Measurements from ENCODE around the gene TOR2A.

The TOR2A gene

GRCh38 chr9:127689329-127690000, 45.6 kb downstream of the TOR2A start:
- H3K36me3 ChIP-seq (ENCODE audit: insufficient read depth, low read depth, low read length) = peaks cover 39% of the 10 kb centered on the region
- H3K4me1 ChIP-seq (ENCODE audit: insufficient read depth, low read length) = no peaks in the 10 kb centered on the region
- H3K9me3 ChIP-seq (ENCODE audit: insufficient read depth, low read depth, low read length) = no peaks in the 10 kb centered on the region
- no peak overlapping the region for H3K27ac ChIP-seq (ENCODE audit: low read length)
- H3K9ac ChIP-seq (ENCODE audit: low read depth, low read length) = no peak overlapping the region
- H3K27me3 ChIP-seq (ENCODE audit: insufficient read depth, low read length) = no peaks in the 10 kb centered on the region
- no peak overlapping the region for H3K4me3 ChIP-seq (ENCODE audit: low read length)

DNA sequence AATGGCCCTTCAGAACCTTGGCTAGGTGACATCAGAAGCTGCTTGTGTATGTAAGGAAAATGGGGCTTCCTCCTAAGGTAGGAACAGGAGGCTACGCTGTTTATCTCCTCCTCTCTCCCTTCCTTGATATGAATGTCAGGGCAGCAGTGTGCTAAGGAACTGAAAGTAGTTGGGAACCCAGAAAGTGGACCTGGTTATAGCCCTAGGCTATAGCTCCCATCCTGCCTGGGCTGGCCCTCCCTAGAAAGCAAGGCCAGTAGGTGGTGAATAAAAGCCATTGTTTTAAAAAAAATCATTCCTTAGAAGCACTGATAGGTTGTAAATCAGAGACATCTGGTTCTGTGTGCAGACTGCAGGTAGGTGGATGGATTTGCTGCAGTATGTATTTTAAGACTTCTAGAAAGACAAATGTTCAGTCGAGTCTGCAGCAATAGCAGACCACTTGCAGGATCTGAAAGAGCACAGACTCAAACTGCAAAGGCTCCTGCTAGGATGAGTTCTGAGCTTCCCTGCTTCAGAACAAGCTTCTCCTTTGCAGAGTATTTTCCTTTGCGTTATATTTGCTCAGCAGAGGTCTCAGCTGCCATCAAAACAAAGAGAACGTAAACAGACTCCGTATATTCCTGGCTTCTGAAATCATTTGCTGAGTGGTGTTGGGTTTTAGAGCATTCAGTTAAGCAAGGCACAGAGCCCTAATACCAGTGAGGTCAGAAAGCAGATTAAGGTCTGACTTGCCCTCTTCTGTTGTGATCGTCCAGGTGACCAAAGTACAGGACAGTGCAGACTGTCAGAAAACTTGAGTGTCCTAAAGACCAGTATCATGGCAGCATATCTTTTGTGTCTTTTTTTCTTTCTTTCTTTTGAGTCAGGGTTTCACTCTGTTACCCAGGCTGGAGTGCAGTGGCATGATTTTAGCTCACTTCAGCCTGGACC, 48.4 kb downstream of the TOR2A start:
- Histone ChIP-seq H3K36me3 (ENCODE audit: insufficient read depth, low read depth, low read length) (peaks cover 65% of the 10 kb centered on the region), H3K27ac (ENCODE audit: low read length) (no peak overlapping the region), H3K4me3 (ENCODE audit: low read length) (no peak overlapping the region), H3K27me3 (ENCODE audit: insufficient read depth, low read length) (no peaks in the 10 kb centered on the region), H3K9ac (ENCODE audit: low read depth, low read length) (no peak overlapping the region), H3K4me1 (ENCODE audit: insufficient read depth, low read length) (no peaks in the 10 kb centered on the region), H3K9me3 (ENCODE audit: insufficient read depth, low read depth, low read length) (no peaks in the 10 kb centered on the region)

DNA sequence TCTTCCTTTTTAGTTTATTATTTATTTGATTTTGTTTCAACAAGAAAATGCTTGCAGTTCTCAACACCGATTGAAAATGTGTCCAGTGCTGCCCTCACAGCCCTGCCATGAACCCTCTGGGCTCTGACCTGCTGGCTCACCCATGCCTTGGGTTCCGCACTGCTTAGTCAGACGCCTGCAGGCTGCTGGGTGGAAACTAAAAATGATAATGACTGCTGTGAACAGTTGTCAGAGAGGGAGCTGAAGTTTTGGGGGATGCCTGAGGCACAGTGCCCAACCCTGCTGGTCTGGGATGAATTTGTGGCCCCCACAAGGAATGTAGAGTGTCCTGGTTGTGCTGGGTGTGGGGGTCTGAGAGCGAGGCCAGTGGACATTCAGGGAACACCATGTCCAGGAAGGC, 50.5 kb downstream of the TOR2A start:
- H3K36me3 ChIP-seq (ENCODE audit: insufficient read depth, low read depth, low read length) = peaks cover 65% of the 10 kb centered on the region
- no peak overlapping the region for H3K4me3 ChIP-seq (ENCODE audit: low read length)
- no peaks in the 10 kb centered on the region for H3K27me3 ChIP-seq (ENCODE audit: insufficient read depth, low read length)
- H3K4me1 ChIP-seq (ENCODE audit: insufficient read depth, low read length) = no peaks in the 10 kb centered on the region
- H3K27ac ChIP-seq (ENCODE audit: low read length) = no peak overlapping the region
- H3K9me3 ChIP-seq (ENCODE audit: insufficient read depth, low read depth, low read length) = no peaks in the 10 kb centered on the region
- no peak overlapping the region for H3K9ac ChIP-seq (ENCODE audit: low read depth, low read length)

- Histone ChIP-seq H3K9me3 (ENCODE audit: insufficient read depth, low read depth, low read length) (no peaks in the 10 kb centered on the region), H3K9ac (ENCODE audit: low read depth, low read length) (no peak overlapping the region), H3K4me1 (ENCODE audit: insufficient read depth, low read length) (no peaks in the 10 kb centered on the region), H3K27ac (ENCODE audit: low read length) (no peak overlapping the region), H3K4me3 (ENCODE audit: low read length) (no peak overlapping the region), H3K36me3 (ENCODE audit: insufficient read depth, low read depth, low read length) (peaks cover 58% of the 10 kb centered on the region), H3K27me3 (ENCODE audit: insufficient read depth, low read length) (no peaks in the 10 kb centered on the region)
Measured at GRCh38 chr9:127683723-127684122, 51.4 kb downstream of the TOR2A start.

DNA sequence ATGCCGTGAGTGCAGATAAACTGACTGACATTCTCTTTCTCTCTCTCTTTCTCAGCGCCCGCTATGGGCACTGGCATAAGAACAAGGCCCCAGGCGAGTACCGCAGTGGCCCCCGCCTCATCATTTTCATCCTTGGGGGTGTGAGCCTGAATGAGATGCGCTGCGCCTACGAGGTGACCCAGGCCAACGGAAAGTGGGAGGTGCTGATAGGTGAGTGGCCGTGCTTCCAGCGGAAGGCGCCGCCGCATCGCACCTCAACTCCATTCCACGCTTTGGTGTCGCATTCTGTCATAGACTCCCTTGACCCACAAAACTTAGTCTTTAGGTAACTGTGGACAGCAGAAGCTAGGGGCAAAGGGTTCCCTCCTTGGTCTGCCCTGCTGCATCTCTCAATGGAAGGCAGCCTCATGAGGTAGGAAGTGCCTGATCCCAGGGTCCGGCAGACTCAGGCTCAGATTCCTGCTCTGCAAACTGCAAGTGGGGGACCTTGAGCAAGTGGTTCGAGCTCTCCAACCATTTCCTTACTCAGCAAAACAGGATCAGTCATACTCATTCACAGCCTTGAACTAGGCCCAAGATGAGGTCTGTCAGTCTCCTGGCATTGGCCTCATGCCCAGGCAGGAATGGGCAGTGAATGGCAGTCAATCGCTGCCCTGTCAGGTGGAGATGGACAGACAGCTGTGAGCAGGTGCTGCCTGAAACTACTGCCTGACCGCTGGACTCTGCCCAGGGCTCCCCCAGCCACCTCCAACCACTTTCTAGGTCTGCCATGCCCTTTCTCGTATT, 52.5 kb downstream of the TOR2A start:
- Histone ChIP-seq H3K27me3 (ENCODE audit: insufficient read depth, low read length) (no peaks in the 10 kb centered on the region), H3K4me3 (ENCODE audit: low read length) (no peak overlapping the region), H3K9me3 (ENCODE audit: insufficient read depth, low read depth, low read length) (no peaks in the 10 kb centered on the region), H3K36me3 (ENCODE audit: insufficient read depth, low read depth, low read length) (peaks cover 58% of the 10 kb centered on the region), H3K27ac (ENCODE audit: low read length) (no peak overlapping the region), H3K4me1 (ENCODE audit: insufficient read depth, low read length) (no peaks in the 10 kb centered on the region), H3K9ac (ENCODE audit: low read depth, low read length) (no peak overlapping the region)

Data from iPS-20b (cell line).